Nephron progenitor cell (in vitro differentiated cells): ENCODE results near the gene MOK.

Experiments used
- DNase-seq: peaks from one replicate; pipeline ENCODE4 v3.0.0; 2021
- H3K27ac Mint-ChIP-seq: 2 replicates; pipeline ENCODE4 v1.8.0; 2021; ENCODE audit warnings: mild to moderate bottlenecking, moderate library complexity, mixed read lengths
- H3K27me3 Mint-ChIP-seq: 2 replicates; pipeline ENCODE4 v1.8.0; 2021; ENCODE audit warnings: mild to moderate bottlenecking, low read depth, mixed read lengths; ENCODE audit not compliant: poor library complexity
- H3K36me3 Mint-ChIP-seq: 2 replicates; pipeline ENCODE4 v1.8.0; 2021; ENCODE audit warnings: low read depth, mixed read lengths
- H3K4me1 Mint-ChIP-seq: 2 replicates; pipeline ENCODE4 v1.8.0; 2021; ENCODE audit warnings: mixed read lengths
- H3K4me3 Mint-ChIP-seq: 2 replicates; pipeline ENCODE4 v1.8.0; 2021; ENCODE audit warnings: mild to moderate bottlenecking, moderate library complexity, mixed read lengths
- H3K9me3 Mint-ChIP-seq: 2 replicates; pipeline ENCODE4 v1.8.0; 2021; ENCODE audit warnings: mild to moderate bottlenecking, moderate library complexity, mixed read lengths
- CTCF ChIP-seq: fragments of 200-600 bp; sonication (generic); IDR thresholded peaks from 2 replicates; pipeline ENCODE4 v1.5.0; 2021; ENCODE audit warnings: antibody characterized with exemption

MOK gene

DNA sequence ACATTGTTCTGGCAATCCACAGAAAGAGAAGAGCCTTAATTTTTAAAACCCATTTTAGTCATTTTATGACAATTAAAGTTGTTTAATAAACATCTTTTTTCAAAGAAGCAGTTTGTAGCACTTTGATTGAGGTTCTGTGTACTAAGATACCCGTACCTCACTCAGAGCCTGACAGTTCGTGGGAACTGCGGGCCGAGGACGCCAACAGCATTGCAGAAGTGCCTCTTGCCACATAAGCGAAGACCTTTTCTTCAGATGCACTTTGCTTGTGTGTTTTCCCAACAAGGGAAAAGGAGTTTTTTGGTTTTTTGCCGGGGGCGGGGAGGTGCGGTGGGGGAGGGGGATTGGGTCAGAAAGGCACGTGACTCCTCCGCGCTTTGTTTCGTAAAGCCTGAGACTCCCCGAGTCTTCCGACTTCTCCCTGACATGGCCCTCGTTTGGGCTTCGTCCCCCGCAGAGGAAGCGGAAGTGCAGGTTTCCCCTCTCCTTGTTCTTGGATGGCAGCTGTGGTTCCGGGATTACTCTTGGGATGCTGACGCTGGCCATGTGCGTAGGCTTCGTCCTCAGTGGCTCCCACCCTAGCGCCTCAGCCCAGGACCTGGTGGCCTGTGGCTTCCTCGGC lies 94.4 kb downstream of the MOK start:
- TF ChIP-seq CTCF = no peak
- no peaks in the 10 kb centered on the region for H3K9me3 Mint-ChIP-seq
- no peak for DNase-seq
- H3K36me3 Mint-ChIP-seq = peaks cover 36% of the 10 kb centered on the region
- H3K4me1 Mint-ChIP-seq = peaks cover 79% of the 10 kb centered on the region
- no peaks in the 10 kb centered on the region for H3K27me3 Mint-ChIP-seq
- no peak overlapping the region for H3K27ac Mint-ChIP-seq
- no peak overlapping the region for H3K4me3 Mint-ChIP-seq

DNA sequence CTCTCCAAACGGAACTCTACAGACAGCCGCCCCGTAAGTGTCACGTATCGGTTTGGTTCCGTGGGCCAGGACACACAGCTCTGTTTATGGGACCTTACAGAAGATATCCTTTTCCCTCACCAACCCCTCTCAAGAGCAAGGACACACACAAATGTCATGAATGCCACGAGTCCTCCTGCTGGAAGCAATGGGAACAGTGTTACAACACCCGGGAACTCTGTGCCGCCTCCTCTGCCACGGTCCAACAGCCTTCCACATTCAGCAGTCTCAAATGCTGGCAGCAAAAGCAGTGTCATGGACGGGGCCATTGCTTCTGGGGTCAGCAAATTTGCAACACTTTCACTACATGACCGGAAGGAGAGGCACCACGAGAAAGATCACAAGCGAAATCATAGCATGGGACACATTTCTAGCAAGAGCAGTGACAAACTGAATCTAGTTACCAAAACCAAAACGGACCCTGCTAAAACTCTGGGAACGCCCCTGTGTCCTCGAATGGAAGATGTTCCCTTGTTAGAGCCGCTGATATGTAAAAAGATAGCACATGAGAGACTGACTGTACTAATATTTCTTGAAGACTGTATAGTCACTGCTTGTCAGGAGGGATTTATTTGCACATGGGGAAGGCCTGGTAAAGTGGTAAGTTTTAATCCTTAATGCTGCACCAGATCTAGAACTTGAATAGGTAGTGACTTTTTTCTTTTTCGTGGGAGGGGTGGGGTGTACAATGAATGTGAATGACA lies 95.6 kb downstream of the MOK start:
- H3K36me3 Mint-ChIP-seq = peaks cover 48% of the 10 kb centered on the region
- TF ChIP-seq CTCF = peak; percentile 32
- peak; percentile 49 for DNase-seq
- H3K27ac Mint-ChIP-seq = peak overlapping the region; percentile 7
- H3K9me3 Mint-ChIP-seq = no peaks in the 10 kb centered on the region
- peaks cover 68% of the 10 kb centered on the region for H3K4me1 Mint-ChIP-seq
- no peak overlapping the region for H3K4me3 Mint-ChIP-seq
- no peaks in the 10 kb centered on the region for H3K27me3 Mint-ChIP-seq

GRCh38 chr14:102208741-102209140 lies 96.2 kb downstream of the MOK start:
- no peak overlapping the region for H3K4me3 Mint-ChIP-seq

DNA sequence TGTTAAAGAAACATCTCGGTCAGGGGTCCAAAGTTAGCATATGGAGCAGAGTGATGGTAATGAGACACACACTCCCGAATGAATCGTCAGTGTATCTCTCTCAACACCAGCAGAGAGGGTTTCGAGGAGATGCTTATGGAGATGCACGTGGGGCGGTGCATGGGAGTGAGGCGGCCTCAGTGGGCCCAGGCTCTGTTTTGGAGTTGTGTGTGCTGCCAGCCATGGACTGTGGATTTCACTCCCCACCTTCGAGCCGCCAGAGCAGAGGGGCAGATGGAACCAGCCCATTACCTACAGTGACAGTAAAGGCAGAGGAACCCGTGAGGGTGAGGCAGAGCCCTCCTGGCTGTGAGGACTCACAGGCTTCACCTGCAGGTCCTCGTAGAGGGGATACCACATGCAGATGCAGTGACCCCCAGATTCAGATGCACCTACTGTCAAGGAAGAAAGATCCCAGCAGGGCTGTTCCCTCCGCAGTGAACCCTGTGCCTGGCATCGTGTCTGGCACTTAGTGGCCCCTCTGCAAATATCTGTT lies 97.1 kb downstream of the MOK start:
- Mint-ChIP-seq H3K4me3 (no peak overlapping the region), H3K9me3 (no peaks in the 10 kb centered on the region), H3K27me3 (no peaks in the 10 kb centered on the region), H3K36me3 (peaks cover 54% of the 10 kb centered on the region), H3K27ac (no peak overlapping the region), H3K4me1 (peaks cover 53% of the 10 kb centered on the region)
- no peak for TF ChIP-seq CTCF
- DNase-seq = no peak

More at GRCh38 chr14:102208741-102209140, 96.2 kb downstream of the MOK start:
- Mint-ChIP-seq H3K27me3 (no peaks in the 10 kb centered on the region), H3K27ac (peak overlapping the region; percentile 7), H3K36me3 (peaks cover 54% of the 10 kb centered on the region), H3K9me3 (no peaks in the 10 kb centered on the region), H3K4me1 (peaks cover 61% of the 10 kb centered on the region)
- TF ChIP-seq CTCF = no peak
- DNase-seq = no peak

DNA sequence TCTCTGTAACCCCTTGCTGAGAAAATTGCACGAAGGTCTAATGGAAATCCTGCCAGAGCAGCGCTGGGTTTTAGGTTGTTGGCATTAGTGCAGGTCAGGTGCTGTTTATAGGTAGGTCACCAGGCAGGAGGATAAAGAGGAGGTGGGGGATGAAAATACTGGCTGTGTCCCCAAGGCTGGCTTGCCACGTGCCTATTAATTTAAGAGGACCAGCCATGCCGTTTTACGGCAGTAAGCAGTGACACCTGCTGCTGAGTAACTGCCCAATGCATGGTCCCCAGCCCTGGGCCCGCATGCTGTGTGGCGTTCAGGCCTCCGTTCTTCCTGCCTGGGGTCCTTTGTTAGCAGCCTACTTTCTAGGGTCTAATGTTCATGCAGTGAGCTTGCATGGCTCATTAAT lies 98.0 kb downstream of the MOK start:
- H3K9me3 Mint-ChIP-seq = no peaks in the 10 kb centered on the region
- no peak for TF ChIP-seq CTCF

More for the DNA sequence above, 98.0 kb downstream of the MOK start:
- Mint-ChIP-seq H3K4me3 (no peak overlapping the region), H3K27me3 (no peaks in the 10 kb centered on the region), H3K4me1 (peaks cover 50% of the 10 kb centered on the region), H3K36me3 (peaks cover 54% of the 10 kb centered on the region), H3K27ac (peak overlapping the region; percentile 72)
- no peak for DNase-seq
